ENCODE data around the gene TEX44.
"Not testable (repeated sequence)": the region's sequence is repeated elsewhere in the genome, so short reads cannot be mapped to it uniquely, and the experiment has no call there.

Gene TEX44

GRCh38 chr2:231573698-231574421, 18.8 kb upstream of the TEX44 start:
- Histone ChIP-seq H3K36me3 (ENCODE audit: insufficient read depth, low read length) (no peaks in the 10 kb centered on the region), H3K27me3 (ENCODE audit: control insufficient read depth, insufficient read depth, low read length) (peaks cover 25% of the 10 kb centered on the region), H3K4me3 (ENCODE audit: low read length) (no peak overlapping the region), H3K9me3 (replicated peaks; ENCODE audit: low read length) (no peaks in the 10 kb centered on the region), H3K4me2 (ENCODE audit: low read length) (no peak overlapping the region), H3K4me1 (ENCODE audit: control insufficient read depth, insufficient read depth, low read length) (no peaks in the 10 kb centered on the region), H3K9ac (ENCODE audit: low read depth, low read length) (no peak overlapping the region)

GRCh38 chr2:231575612-231576256, 16.9 kb upstream of the TEX44 start:
- Histone ChIP-seq H3K4me1 (ENCODE audit: control insufficient read depth, insufficient read depth, low read length) (no peaks in the 10 kb centered on the region), H3K27me3 (ENCODE audit: control insufficient read depth, insufficient read depth, low read length) (peaks cover 27% of the 10 kb centered on the region), H3K9me3 (replicated peaks; ENCODE audit: low read length) (no peaks in the 10 kb centered on the region), H3K36me3 (ENCODE audit: insufficient read depth, low read length) (no peaks in the 10 kb centered on the region), H3K4me2 (ENCODE audit: low read length) (no peak overlapping the region), H3K9ac (ENCODE audit: low read depth, low read length) (no peak overlapping the region), H3K4me3 (ENCODE audit: low read length) (no peak overlapping the region)

DNA sequence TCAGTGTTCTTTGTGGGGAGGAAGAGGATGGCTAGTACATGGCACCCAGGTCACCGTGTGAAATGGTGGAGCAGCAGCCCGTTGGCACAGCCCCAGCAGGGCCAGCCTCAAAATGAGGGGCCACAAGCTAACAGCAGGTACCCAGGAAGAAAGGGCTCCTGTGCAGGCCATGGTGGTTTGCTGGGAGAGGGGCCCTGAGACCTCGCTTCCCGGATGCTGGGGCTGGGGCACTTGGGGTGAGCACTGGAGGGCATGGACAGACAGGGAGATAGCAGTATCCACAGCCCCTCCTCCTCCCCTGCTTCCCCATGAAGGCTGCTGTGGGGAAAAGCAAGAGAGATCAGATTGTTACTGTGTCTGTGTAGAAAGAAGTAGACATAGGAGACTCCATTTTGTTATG, 16.2 kb upstream of the TEX44 start:
- no peak overlapping the region for H3K4me2 ChIP-seq (ENCODE audit: low read length)
- H3K27me3 ChIP-seq (ENCODE audit: control insufficient read depth, insufficient read depth, low read length): peaks cover 31% of the 10 kb centered on the region
- no peaks in the 10 kb centered on the region for H3K9me3 ChIP-seq (replicated peaks; ENCODE audit: low read length)
- no peak overlapping the region for H3K9ac ChIP-seq (ENCODE audit: low read depth, low read length)
- H3K4me3 ChIP-seq (ENCODE audit: low read length): no peak overlapping the region
- no peaks in the 10 kb centered on the region for H3K36me3 ChIP-seq (ENCODE audit: insufficient read depth, low read length)
- H3K4me1 ChIP-seq (ENCODE audit: control insufficient read depth, insufficient read depth, low read length): no peaks in the 10 kb centered on the region

DNA sequence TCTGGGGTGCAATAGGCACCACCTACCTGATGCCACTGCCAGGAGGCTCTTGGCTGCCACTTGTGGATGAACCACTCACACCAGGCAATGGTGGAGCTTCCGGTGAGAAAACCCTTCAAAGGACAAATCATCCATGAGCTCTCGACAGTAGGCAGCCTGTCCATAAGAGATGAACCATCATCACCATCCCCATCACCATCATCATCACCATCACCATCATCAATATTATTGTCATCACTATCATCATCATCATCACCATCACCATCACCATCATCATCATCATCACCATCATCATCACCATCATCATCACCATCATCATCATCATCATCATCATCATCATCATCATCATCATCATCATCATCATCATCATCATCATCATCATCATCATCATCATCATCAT, 14.0 kb upstream of the TEX44 start:
- peaks cover 17% of the 10 kb centered on the region for H3K27me3 ChIP-seq (ENCODE audit: control insufficient read depth, insufficient read depth, low read length)
- not testable (repeated sequence) for H3K4me3 ChIP-seq (ENCODE audit: low read length); H3K36me3 ChIP-seq (ENCODE audit: insufficient read depth, low read length); H3K9me3 ChIP-seq (replicated peaks; ENCODE audit: low read length); H3K9ac ChIP-seq (ENCODE audit: low read depth, low read length); H3K4me1 ChIP-seq (ENCODE audit: control insufficient read depth, insufficient read depth, low read length); H3K4me2 ChIP-seq (ENCODE audit: low read length)

DNA sequence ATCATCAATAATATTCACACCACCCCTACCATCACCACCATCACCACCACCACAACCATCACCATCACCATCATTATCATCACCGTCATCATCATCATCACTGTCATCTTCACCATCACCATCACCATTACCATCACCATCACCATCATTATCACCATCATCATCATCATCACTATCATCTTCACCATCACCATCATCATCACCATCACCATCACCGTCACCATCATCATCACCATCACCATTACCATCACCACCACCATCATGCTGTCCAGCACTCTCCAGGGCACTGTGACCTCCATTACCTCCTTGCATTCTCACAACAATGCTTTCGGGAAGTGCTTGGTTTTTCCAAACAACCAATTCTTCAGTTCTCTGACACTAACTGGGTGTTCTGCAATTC, 13.1 kb upstream of the TEX44 start:
- Histone ChIP-seq H3K27me3 (ENCODE audit: control insufficient read depth, insufficient read depth, low read length) (peaks cover 15% of the 10 kb centered on the region), H3K36me3 (ENCODE audit: insufficient read depth, low read length) (no peaks in the 10 kb centered on the region), H3K4me3 (ENCODE audit: low read length) (no peak overlapping the region), H3K9ac (ENCODE audit: low read depth, low read length) (no peak overlapping the region), H3K4me2 (ENCODE audit: low read length) (no peak overlapping the region), H3K4me1 (ENCODE audit: control insufficient read depth, insufficient read depth, low read length) (no peaks in the 10 kb centered on the region), H3K9me3 (replicated peaks; ENCODE audit: low read length) (no peaks in the 10 kb centered on the region)

GRCh38 chr2:231581328-231581727, 11.3 kb upstream of the TEX44 start:
- H3K27me3 ChIP-seq (ENCODE audit: control insufficient read depth, insufficient read depth, low read length): peaks cover 12% of the 10 kb centered on the region

DNA sequence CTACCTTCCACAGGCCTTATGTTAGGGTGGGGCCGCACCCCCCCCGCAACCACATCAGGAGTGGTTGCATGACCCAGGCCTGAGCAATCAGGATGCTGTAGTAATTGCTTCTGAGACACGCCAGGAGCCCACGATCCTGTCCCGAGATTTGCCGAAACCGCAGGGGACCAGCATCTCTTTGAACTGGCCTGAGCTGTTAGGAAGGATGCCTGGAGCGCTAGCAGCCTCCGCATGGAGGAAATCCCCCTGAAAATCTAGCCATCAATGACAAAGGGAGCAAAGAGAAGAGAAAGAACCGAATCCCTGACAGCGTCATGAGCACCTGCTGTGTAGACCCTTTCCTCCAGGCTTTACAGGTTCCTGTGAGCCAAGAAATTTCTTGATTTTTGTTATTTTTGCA, 8.7 kb upstream of the TEX44 start:
- Histone ChIP-seq H3K9me3 (replicated peaks; ENCODE audit: low read length) (no peaks in the 10 kb centered on the region), H3K27me3 (ENCODE audit: control insufficient read depth, insufficient read depth, low read length) (peaks cover 21% of the 10 kb centered on the region), H3K4me1 (ENCODE audit: control insufficient read depth, insufficient read depth, low read length) (no peaks in the 10 kb centered on the region)

More at GRCh38 chr2:231581328-231581727, 11.3 kb upstream of the TEX44 start:
- Histone ChIP-seq H3K4me1 (ENCODE audit: control insufficient read depth, insufficient read depth, low read length) (no peaks in the 10 kb centered on the region), H3K4me3 (ENCODE audit: low read length) (no peak overlapping the region), H3K36me3 (ENCODE audit: insufficient read depth, low read length) (no peaks in the 10 kb centered on the region), H3K4me2 (ENCODE audit: low read length) (no peak overlapping the region), H3K9ac (ENCODE audit: low read depth, low read length) (no peak overlapping the region), H3K9me3 (replicated peaks; ENCODE audit: low read length) (no peaks in the 10 kb centered on the region)

DNA sequence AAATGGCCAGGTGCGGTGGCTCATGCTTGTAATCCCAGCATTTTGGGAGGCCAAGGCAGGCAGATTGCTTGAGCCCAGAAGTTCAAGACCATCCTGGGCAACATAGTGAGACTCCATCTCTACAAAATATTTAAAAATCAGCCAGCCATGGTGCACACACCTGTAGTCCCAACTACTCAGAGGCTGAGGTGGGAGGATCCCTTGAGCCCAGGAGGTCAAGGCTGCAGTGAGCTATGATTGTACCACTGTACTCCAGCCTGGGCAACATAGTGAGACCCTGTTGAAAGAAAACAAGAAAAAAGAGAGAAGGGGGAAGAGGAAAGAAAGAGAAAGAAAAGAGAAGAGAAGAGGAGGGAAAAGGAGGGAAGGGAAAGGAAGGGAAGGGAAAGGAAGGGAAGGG, 4.9 kb upstream of the TEX44 start:
- not testable (repeated sequence) for H3K9me3 ChIP-seq (replicated peaks; ENCODE audit: low read length); H3K4me1 ChIP-seq (ENCODE audit: control insufficient read depth, insufficient read depth, low read length); H3K4me2 ChIP-seq (ENCODE audit: low read length); H3K4me3 ChIP-seq (ENCODE audit: low read length); H3K9ac ChIP-seq (ENCODE audit: low read depth, low read length); H3K36me3 ChIP-seq (ENCODE audit: insufficient read depth, low read length)
- peaks cover 22% of the 10 kb centered on the region for H3K27me3 ChIP-seq (ENCODE audit: control insufficient read depth, insufficient read depth, low read length)

More for the DNA sequence above, 8.7 kb upstream of the TEX44 start:
- Histone ChIP-seq H3K4me2 (ENCODE audit: low read length) (no peak overlapping the region), H3K9ac (ENCODE audit: low read depth, low read length) (no peak overlapping the region), H3K36me3 (ENCODE audit: insufficient read depth, low read length) (no peaks in the 10 kb centered on the region), H3K4me3 (ENCODE audit: low read length) (no peak overlapping the region)

GRCh38 chr2:231589656-231590055, 3.0 kb upstream of the TEX44 start:
- Histone ChIP-seq H3K9me3 (replicated peaks; ENCODE audit: low read length) (no peaks in the 10 kb centered on the region), H3K27me3 (ENCODE audit: control insufficient read depth, insufficient read depth, low read length) (peaks cover 22% of the 10 kb centered on the region), H3K4me1 (ENCODE audit: control insufficient read depth, insufficient read depth, low read length) (no peaks in the 10 kb centered on the region)

DNA sequence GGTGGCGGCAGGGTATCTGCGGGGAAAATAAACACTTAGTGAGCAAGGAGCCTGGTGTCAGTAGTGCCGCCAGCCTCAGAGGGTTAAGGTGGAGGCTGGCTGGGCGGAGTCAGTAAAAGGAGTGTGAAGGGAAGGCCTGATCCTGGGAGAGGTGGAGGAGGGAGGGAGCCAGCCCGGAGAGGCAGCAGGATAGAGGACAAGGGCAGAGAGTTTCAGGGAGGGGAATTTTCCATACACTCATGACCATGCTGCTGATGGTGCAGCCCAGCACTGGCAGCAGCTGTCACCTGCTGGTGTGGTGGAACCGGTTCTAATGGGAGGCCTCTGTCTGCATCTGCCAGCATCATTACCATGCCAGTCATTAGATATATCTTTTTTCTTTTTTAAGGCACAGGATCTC, 2.0 kb upstream of the TEX44 start:
- Histone ChIP-seq H3K9ac (ENCODE audit: low read depth, low read length) (no peak overlapping the region), H3K4me1 (ENCODE audit: control insufficient read depth, insufficient read depth, low read length) (no peaks in the 10 kb centered on the region), H3K4me3 (ENCODE audit: low read length) (no peak overlapping the region), H3K27me3 (ENCODE audit: control insufficient read depth, insufficient read depth, low read length) (peaks cover 22% of the 10 kb centered on the region), H3K36me3 (ENCODE audit: insufficient read depth, low read length) (no peaks in the 10 kb centered on the region), H3K9me3 (replicated peaks; ENCODE audit: low read length) (no peaks in the 10 kb centered on the region), H3K4me2 (ENCODE audit: low read length) (no peak overlapping the region)

More at GRCh38 chr2:231589656-231590055, 3.0 kb upstream of the TEX44 start:
- Histone ChIP-seq H3K4me3 (ENCODE audit: low read length) (no peak overlapping the region), H3K4me2 (ENCODE audit: low read length) (no peak overlapping the region), H3K9ac (ENCODE audit: low read depth, low read length) (no peak overlapping the region), H3K36me3 (ENCODE audit: insufficient read depth, low read length) (no peaks in the 10 kb centered on the region)

GRCh38 chr2:231593666-231594065, 1.0 kb downstream of the TEX44 start:
- Histone ChIP-seq H3K27me3 (ENCODE audit: control insufficient read depth, insufficient read depth, low read length) (peaks cover 10% of the 10 kb centered on the region), H3K36me3 (ENCODE audit: insufficient read depth, low read length) (no peaks in the 10 kb centered on the region), H3K4me2 (ENCODE audit: low read length) (no peak overlapping the region), H3K9ac (ENCODE audit: low read depth, low read length) (no peak overlapping the region), H3K9me3 (replicated peaks; ENCODE audit: low read length) (no peaks in the 10 kb centered on the region), H3K4me3 (ENCODE audit: low read length) (no peak overlapping the region), H3K4me1 (ENCODE audit: control insufficient read depth, insufficient read depth, low read length) (peaks cover 10% of the 10 kb centered on the region)

Data from skeletal muscle satellite cell (primary cell).